ENCODE results near the gene EIF3J. TPM values are rescaled to one million over a fixed set of nuclear protein-coding genes. Genes with fewer than 3 reads are reported as not detected.
A peak's percentile ranks its signal among the peaks of the same experiment; 100 is the strongest.

EIF3J gene, protein sequence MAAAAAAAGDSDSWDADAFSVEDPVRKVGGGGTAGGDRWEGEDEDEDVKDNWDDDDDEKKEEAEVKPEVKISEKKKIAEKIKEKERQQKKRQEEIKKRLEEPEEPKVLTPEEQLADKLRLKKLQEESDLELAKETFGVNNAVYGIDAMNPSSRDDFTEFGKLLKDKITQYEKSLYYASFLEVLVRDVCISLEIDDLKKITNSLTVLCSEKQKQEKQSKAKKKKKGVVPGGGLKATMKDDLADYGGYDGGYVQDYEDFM
- 91.3 and 114 TPM in 2 replicates for polyA plus RNA-seq (2011; rRNA removed)
- 32.7 and 33.0 TPM in 2 replicates for polyA plus RNA-seq (2012; cell fraction: cytosol; rRNA removed)
- polyA plus RNA-seq (2012; cell fraction: nucleus; rRNA removed) = 8.7 and 11.4 TPM in 2 replicates
- polyA plus RNA-seq (2017; fragmentation: RNase III; extraction: RNeasy Plus Mini Kit Qiagen cat#74134 plus additional on column Dnase treatment) = 88.5 to 107 TPM (median 90.6 TPM) in 3 replicates
- 20.6 and 23.1 TPM in 2 replicates for polyA minus RNA-seq (2011; rRNA and poly(A)+ RNA removed)

DNA sequence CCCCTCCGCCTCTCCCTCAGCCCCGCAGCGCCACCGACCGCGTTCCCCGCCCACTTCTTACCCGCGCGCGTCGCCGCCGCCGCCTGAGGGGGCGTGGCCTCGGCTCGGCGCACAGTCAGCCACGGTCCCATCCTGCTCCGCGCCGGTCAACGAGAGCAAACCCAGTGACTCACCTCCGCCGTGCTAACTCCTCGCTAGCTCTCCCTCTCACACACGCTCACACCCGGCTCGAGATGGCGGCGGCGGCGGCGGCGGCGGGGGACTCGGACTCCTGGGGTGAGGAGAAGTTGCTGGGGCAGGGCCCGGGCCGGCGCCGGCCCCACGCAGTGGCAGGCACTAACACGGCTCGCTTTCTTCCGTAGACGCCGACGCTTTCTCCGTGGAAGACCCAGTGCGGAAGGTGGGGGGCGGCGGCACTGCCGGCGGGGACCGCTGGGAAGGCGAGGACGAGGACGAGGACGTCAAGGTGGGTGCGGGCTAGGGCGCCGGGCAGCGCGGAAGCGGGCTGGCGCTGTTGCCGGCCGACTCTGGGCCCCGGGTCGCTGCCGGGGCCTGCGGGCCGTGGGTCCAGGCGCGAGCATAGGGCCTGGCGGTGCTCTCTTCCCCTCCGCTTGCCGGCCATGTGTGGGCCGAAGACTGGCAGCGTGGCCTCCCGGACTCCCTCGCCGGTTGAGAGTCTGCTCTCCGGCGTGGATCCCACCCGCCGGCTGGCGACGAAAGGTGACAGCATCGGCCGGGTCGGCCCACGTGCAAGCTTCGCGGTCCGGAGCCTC, at the start of gene EIF3J:
Gene EIF3J (plus strand): TSS at position 186 of the 773 bp plus-strand sequence. CDS start 48 bp downstream, at position 234.
- ChIA-PET POLR2A (interaction anchor here (0.6 to 1.6 kb wide), 11 partner anchors 9 to 737 kb away, joined by 3 to 14 read pairs (median 3); partner anchors contain the start of genes CTDSPL2, GOLM2 and HYPK), CTCF (interaction anchor here (1.4 kb wide), 1 partner anchor 9 kb away, joined by 3 read pairs; no protein-coding TSS in a partner anchor)
- Histone ChIP-seq H3K4me1 (peaks cover 33% of the 10 kb centered on the region), H3K9me3 (no peaks in the 10 kb centered on the region), H3K27ac (peak within 1 kb of the TSS; percentile 99 to 100), H3K4me2 (peak within 1 kb of the TSS; percentile 96), H3K4me3 (peak within 1 kb of the TSS; percentile 98)
- DNase-seq (ENCODE audit: low read depth in 1 of 2, low spot score in 1 of 2) = peak; percentile 79 to 95
- ATAC-seq = peak; percentile 90 to 96
- 0% methylated on average over 6 of the region's 97 CpGs for WGBS (ENCODE audit: missing lambda C conversion rate)
- FAIRE-seq = no peak
- TF ChIP-seq, protein P1, sequence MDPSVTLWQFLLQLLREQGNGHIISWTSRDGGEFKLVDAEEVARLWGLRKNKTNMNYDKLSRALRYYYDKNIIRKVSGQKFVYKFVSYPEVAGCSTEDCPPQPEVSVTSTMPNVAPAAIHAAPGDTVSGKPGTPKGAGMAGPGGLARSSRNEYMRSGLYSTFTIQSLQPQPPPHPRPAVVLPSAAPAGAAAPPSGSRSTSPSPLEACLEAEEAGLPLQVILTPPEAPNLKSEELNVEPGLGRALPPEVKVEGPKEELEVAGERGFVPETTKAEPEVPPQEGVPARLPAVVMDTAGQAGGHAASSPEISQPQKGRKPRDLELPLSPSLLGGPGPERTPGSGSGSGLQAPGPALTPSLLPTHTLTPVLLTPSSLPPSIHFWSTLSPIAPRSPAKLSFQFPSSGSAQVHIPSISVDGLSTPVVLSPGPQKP (IDR thresholded peaks at IDR 0.05; ENCODE audit: low read depth, low read length) = no peak
- TF ChIP-seq ZC3H11A (IDR thresholded peaks at IDR 0.05) (no peak), NR3C1 (IDR thresholded peaks at IDR 0.05) (no peak), POLR2A (IDR thresholded peaks at IDR 0.05; ENCODE audit: low read length) (peak; percentile 57), CBX8 (IDR thresholded peaks at IDR 0.05) (no peak), RCOR1 (IDR thresholded peaks at IDR 0.05; ENCODE audit: low read depth, low read length) (no peak), CEBPB (IDR thresholded peaks at IDR 0.05) (no peak), JUNB (IDR thresholded peaks at IDR 0.05) (no peak), KDM5A (IDR thresholded peaks at IDR 0.05) (no peak), MAFK (IDR thresholded peaks at IDR 0.05; ENCODE audit: partially characterized antibody) (no peak), ZNF302 (CRISPR knock-in tag; IDR thresholded peaks at IDR 0.05) (no peak), SMC3 (IDR thresholded peaks at IDR 0.05) (no peak), JUN (IDR thresholded peaks at IDR 0.05) (peak in 1 of 2 experiments; percentile 55; a peak in 1 of 5 replicates), RNF2 (IDR thresholded peaks at IDR 0.05; ENCODE audit: borderline replicate concordance, low read depth) (no peak), NFE2L2 (conservative IDR thresholded peaks at IDR 0.05; ENCODE audit: low read length) (no peak), MYC (IDR thresholded peaks at IDR 0.05; ENCODE audit: borderline replicate concordance, low read length) (peak; percentile 37; the same call in 1 of the 2 replicates), TFCP2L1 (CRISPR knock-in tag; IDR thresholded peaks at IDR 0.05) (no peak), HOXB5 (CRISPR knock-in tag; IDR thresholded peaks at IDR 0.05) (0 out of 2 replicates have a peak, but pooled peaks have one; percentile 31), EHMT2 (IDR thresholded peaks at IDR 0.05; ENCODE audit: low read depth) (no peak), RFX5 (IDR thresholded peaks at IDR 0.05) (no peak), EHF (CRISPR knock-in tag; IDR thresholded peaks at IDR 0.05) (no peak), CBX2 (IDR thresholded peaks at IDR 0.05; ENCODE audit: borderline replicate concordance, low read depth) (no peak), ZFP36 (IDR thresholded peaks at IDR 0.05; ENCODE audit: borderline replicate concordance, partially characterized antibody) (no peak), TP53 (CRISPR knock-in tag; IDR thresholded peaks at IDR 0.05) (peak; percentile 19; the same call in 1 of the 2 replicates), NPAS2 (CRISPR knock-in tag; IDR thresholded peaks at IDR 0.05; ENCODE audit: borderline replicate concordance) (no peak), KDM1A (IDR thresholded peaks at IDR 0.05; ENCODE audit: low read depth) (no peak)
- TF ChIP-seq, protein P2, sequence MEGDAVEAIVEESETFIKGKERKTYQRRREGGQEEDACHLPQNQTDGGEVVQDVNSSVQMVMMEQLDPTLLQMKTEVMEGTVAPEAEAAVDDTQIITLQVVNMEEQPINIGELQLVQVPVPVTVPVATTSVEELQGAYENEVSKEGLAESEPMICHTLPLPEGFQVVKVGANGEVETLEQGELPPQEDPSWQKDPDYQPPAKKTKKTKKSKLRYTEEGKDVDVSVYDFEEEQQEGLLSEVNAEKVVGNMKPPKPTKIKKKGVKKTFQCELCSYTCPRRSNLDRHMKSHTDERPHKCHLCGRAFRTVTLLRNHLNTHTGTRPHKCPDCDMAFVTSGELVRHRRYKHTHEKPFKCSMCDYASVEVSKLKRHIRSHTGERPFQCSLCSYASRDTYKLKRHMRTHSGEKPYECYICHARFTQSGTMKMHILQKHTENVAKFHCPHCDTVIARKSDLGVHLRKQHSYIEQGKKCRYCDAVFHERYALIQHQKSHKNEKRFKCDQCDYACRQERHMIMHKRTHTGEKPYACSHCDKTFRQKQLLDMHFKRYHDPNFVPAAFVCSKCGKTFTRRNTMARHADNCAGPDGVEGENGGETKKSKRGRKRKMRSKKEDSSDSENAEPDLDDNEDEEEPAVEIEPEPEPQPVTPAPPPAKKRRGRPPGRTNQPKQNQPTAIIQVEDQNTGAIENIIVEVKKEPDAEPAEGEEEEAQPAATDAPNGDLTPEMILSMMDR (IDR thresholded peaks at IDR 0.05) = no peak
- TF ChIP-seq, protein P3, sequence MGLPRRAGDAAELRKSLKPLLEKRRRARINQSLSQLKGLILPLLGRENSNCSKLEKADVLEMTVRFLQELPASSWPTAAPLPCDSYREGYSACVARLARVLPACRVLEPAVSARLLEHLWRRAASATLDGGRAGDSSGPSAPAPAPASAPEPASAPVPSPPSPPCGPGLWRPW (IDR thresholded peaks at IDR 0.05) = no peak
- TF ChIP-seq, protein P4, sequence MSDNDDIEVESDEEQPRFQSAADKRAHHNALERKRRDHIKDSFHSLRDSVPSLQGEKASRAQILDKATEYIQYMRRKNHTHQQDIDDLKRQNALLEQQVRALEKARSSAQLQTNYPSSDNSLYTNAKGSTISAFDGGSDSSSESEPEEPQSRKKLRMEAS (IDR thresholded peaks at IDR 0.05) = peak; percentile 7
- TF ChIP-seq, protein P5, sequence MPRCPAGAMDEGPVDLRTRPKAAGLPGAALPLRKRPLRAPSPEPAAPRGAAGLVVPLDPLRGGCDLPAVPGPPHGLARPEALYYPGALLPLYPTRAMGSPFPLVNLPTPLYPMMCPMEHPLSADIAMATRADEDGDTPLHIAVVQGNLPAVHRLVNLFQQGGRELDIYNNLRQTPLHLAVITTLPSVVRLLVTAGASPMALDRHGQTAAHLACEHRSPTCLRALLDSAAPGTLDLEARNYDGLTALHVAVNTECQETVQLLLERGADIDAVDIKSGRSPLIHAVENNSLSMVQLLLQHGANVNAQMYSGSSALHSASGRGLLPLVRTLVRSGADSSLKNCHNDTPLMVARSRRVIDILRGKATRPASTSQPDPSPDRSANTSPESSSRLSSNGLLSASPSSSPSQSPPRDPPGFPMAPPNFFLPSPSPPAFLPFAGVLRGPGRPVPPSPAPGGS (IDR thresholded peaks at IDR 0.05) = peak; percentile 55; the same call in 1 of the 3 replicates
- TF ChIP-seq, protein P6, sequence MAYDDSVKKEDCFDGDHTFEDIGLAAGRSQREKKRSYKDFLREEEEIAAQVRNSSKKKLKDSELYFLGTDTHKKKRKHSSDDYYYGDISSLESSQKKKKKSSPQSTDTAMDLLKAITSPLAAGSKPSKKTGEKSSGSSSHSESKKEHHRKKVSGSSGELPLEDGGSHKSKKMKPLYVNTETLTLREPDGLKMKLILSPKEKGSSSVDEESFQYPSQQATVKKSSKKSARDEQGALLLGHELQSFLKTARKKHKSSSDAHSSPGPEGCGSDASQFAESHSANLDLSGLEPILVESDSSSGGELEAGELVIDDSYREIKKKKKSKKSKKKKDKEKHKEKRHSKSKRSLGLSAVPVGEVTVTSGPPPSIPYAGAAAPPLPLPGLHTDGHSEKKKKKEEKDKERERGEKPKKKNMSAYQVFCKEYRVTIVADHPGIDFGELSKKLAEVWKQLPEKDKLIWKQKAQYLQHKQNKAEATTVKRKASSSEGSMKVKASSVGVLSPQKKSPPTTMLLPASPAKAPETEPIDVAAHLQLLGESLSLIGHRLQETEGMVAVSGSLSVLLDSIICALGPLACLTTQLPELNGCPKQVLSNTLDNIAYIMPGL (CRISPR knock-in tag; IDR thresholded peaks at IDR 0.05; ENCODE audit: borderline replicate concordance) = no peak
- TF ChIP-seq, protein P7, sequence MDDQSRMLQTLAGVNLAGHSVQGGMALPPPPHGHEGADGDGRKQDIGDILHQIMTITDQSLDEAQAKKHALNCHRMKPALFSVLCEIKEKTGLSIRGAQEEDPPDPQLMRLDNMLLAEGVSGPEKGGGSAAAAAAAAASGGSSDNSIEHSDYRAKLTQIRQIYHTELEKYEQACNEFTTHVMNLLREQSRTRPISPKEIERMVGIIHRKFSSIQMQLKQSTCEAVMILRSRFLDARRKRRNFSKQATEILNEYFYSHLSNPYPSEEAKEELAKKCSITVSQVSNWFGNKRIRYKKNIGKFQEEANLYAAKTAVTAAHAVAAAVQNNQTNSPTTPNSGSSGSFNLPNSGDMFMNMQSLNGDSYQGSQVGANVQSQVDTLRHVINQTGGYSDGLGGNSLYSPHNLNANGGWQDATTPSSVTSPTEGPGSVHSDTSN (IDR thresholded peaks at IDR 0.05) = 0 out of 2 replicates have a peak, but pooled peaks have one; percentile 5

All from A549 (cell line).